HG03280 (cell line): ENCODE data around the gene VWA5A.

ENCODE experiments used
- ATAC-seq: cut with Tn5 transposase; IDR thresholded peaks from one replicate; pipeline ENCODE4 v1.9.1; 2021; ENCODE audit warnings: mild to moderate bottlenecking, moderate library complexity; ENCODE audit not compliant: unreplicated experiment

Gene VWA5A, protein sequence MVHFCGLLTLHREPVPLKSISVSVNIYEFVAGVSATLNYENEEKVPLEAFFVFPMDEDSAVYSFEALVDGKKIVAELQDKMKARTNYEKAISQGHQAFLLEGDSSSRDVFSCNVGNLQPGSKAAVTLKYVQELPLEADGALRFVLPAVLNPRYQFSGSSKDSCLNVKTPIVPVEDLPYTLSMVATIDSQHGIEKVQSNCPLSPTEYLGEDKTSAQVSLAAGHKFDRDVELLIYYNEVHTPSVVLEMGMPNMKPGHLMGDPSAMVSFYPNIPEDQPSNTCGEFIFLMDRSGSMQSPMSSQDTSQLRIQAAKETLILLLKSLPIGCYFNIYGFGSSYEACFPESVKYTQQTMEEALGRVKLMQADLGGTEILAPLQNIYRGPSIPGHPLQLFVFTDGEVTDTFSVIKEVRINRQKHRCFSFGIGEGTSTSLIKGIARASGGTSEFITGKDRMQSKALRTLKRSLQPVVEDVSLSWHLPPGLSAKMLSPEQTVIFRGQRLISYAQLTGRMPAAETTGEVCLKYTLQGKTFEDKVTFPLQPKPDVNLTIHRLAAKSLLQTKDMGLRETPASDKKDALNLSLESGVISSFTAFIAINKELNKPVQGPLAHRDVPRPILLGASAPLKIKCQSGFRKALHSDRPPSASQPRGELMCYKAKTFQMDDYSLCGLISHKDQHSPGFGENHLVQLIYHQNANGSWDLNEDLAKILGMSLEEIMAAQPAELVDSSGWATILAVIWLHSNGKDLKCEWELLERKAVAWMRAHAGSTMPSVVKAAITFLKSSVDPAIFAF

DNA sequence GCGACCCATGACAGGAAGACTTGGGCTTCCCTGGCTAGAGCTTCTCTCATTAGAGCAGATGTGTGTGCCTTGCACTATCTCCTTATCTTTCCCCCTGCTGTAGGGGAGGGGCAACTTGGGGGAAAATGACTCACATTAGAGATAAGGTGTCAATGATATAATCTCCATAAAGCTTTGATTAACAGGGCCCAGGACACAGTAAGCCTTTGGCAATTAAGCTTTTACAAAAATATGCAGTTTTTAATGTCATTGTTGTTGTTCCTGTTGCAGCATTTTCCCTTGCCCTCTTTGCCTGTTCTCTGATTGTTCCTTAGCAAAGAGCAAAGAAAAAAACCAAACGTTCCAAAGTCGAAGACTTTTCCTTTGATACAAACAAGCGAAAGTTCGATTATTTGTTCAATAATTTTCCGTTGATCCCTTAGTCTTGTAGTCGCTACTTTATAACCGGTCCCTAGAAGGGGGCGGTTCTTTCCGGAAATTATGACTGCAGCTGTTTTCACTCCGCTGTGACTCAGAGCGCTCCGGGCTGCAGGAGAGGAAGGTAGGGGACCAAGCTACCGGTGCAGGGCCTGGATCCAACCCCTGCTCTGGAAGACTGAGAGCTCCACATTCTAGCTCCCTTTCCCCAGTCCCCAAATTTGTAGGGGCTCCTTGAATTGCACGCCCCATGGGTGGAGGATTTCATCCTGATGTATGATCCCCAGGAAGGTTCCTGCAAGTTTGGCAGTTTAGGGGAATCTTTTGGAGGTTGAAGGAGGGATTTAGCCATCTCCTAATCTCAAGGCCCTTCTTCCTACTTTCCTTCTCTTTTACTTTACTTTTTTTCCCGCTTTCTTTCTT is at the start of gene VWA5A:
Gene VWA5A, plus strand, starts transcription at position 509 of the 840 bp plus-strand sequence. CDS start 2,062 bp downstream, outside the sequence.
- peak; percentile 99 for ATAC-seq

DNA sequence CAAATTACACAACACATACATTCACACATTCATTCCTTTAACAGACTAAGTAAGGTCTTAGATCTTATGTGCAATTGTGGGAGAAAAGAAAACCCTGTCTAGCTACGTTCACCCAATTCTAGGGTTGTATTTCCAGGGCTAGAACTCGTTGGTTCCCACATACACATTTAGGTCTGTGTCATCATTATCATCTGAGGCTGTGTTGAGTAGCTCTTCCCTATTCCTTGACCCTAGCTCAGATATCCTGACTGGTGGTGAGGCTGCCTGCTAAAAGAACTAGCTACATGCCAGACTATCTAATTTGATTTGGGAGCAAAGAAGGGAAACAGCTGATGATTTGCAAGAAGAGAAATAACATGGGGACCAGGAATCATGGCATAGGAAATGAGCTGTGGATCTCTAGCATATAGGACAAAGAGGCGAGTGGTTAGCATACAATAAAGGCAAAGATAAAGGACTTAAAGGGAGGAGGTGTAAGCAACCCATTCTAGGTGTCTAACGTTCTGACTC is 46.6 kb upstream of the VWA5A start:
- ATAC-seq: no peak

DNA sequence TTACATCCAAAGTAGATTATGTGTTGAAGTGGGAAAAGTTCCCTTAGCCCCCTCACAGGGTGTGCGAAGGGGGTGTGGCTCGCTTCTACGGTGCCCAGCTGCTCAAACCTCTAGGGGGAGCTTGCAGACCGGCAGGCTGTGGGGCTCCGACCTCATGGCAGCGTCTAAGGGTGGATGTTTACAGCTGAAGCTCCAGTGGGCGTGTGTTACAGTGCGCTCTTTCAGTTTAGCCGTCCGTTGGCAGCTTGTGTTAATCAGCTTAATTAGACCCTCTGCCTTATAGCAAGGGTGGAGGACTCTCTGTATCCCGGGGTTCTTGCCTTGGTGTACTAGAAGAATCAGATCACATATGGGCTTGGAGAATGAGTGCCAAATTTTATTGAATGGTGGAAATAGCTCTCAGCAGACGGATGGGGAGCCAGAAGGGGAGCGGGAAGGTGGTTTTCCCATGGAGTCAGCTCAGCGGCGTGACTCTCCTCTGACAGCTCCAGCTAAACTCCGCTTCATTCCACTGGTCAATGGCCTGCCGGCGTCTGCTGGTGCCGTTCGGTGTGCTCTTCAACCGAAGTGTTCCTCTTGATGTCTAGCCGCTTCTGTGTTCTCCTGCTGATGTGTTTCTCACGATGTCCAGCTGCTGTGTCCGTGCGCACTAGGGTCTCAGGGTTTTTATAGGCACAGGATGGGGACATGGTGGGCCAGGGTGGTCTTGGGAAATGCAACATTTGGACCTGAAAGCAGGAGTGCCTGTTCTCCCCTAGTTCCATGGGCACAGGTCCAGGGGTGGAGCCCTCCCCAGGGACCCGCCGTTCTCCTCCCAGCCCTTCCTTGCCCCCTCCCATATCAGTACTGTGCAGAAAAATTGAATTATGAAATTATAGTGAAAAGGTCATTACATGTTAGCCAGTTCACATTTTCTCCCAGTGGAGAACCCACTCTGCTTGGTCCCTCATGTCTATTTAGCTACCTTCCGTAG is 45.5 kb upstream of the VWA5A start:
- peak; percentile 66 for ATAC-seq

DNA sequence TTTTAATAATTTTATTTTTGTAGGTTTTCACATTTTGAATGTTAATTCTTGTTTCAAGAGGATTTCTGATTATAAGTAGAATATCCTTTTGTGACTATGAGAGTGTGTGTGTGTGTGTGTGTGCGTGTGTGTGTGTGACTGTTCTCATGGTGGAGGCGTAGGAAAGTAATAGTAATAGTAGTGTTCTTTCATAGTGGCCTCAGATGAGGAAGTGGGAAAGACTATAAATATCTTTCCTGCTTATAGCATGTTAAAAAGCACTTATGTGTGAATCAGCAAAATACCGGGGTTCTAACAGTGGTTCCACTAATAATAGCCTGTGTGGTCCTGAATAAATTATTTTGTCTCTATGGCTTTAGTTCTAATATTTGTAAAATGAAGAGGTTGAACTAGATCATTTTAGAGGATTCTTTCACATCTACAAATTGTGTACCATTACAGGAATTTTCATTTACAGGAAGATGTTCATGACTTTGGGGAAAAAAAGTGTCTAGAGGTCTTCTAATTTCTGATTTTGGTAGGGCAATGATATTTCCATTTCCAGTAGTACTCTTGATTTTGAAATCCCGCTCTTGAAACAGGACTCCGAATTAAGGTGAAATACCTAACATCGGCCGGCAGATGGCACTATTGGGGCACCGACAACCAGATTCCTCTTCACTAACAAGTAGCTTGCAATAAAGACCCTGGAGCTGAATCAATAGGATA is 44.2 kb upstream of the VWA5A start:
- peak; percentile 78 for ATAC-seq

DNA sequence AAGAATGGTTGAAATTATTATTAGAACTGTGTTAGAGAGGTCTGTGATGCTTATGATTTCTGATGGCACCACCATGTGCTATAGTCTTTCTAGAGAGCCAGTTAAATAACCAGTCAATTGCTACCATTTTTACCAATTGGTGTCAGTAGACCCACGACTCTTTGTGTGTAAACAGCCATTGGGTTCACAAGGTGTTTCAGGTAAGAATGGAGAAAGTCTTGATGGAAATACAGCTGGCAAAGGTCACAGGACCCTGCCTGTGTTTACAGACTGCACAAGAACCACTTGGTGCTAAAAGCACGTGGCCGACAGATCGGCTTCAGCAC is 43.7 kb upstream of the VWA5A start:
- no peak for ATAC-seq

DNA sequence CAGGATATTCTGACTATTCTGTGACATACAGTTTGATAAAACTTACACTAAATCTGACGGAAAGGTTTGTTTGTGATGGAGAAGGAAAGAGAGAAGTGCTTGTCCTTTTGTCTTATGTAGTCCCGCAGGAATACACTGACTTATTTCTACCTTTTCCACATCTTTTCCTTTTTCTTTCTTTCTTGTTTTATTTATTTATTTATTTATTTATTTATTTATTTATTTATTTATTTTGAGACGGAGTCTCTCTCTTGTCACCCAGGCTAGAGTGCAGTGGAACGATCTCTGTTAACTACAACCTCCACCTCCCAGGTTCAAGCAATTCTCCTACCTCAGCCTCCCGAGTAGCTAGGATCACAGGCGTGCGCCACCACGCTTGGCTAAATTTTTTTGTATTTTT is 43.1 kb upstream of the VWA5A start:
- no peak for ATAC-seq

DNA sequence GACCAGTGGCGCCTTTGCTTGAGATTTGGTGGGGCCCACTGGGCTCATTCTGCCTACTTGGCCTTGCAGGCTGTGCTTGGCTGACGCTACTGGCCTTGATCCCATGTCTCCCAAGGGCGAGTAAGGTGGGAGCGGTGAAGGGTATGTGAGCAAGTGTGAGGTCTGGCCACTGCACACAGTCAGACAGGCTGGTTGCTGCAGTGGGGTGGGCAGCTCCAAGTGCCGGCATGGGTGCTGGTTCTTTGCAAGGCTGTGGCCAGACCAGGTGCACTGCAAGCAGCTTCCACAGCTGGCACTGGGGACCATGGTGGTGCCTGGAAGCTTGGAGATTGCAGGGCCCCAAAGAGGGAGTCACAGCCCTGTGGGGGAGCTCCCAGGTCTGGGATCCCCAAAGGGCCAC is 40.7 kb upstream of the VWA5A start:
- ATAC-seq: no peak

DNA sequence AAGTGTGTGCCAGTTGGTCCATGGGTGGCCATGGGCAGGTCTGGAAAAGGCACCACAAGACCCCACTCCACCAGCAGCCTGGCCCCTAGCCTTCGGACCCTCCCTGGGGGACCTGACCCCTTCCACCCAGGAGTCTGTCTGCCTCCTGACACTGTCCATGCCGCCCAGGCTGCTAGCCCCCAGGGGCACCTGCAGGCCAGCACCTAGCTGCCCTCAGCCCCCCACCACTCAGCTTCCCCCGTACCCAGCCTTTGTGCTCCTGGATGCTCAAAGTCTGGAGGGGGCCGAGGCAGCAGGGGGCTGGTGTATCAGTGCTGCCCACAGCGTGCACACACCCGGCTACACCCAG is 39.8 kb upstream of the VWA5A start:
- no peak for ATAC-seq

DNA sequence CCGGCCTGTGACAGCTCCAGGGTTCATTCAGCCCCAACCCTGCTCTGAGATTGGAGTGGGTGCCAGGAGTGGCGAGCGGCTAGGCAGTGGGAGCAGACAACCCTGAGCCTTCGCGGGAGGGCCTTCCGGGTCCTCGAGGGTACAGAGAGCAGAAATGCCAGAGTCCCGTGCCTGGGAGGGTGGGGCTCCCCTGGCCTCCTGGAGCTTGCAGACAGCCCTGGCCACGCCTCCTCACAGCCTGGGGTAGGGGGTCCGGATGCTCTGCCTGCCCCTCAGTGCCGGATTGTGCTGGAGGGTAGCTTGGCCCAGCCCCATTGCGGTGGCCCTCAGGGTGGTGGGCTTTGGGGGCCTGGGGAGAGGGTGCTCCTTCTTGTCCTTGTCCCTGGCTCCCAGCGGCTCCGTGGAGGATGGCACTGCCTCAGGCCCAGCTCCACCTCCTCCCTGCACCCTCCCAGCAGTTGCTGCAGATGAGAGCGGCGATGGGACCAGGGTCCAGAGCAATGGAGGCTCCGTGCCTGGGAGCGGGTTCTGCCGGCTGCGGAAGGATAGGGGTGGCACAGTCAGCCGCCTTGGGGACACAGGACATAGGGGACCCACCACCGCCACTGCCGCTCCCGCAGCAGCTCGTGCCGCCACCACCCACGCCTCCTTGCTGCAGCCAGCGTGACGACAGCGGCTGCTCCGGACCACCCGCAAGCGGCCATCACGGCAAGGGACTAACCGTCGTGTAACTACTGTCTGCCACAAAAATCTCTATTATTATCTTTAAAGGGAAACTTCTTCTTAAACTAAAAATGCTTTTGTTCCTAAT is 39.2 kb upstream of the VWA5A start:
- peak; percentile 56 for ATAC-seq

DNA sequence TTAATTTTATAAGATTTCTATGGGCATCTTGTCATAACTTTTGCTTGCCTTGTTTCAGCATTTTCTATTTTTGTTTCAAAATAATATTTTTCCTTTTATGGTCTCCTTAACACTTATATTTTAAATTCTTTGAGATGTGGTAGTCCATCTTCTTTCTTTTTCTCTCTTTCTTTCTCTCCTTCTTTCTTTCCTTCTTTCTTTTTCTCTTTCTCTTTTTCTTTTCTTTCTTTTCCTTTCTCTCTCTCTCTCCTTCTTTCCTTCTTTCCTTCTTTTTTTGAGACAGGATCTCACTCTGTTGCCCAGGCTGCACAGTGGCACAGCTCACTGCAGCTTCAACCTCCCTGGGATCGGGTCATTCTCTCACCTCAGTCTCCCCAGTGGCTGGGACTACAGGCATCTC is 38.0 kb upstream of the VWA5A start:
- ATAC-seq: no peak

DNA sequence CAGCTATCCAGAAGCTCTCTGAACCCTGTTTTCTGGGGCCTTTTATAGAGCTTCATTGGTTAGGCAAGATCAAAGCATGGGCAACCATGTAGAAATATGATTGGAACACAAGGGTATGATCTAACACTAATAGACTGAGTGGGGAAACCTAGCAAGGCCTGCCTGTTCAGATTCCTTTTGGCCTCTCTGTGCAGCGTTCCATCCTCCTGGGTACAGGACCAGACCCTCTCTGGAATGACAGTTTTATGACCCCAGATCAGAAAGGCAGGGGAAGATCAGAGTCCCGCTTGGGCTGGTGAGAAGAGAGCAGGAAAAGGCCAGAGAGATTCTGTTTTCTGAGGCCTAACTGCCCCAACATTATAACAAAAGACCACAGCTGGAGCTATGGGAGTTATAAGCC is 36.7 kb upstream of the VWA5A start:
- ATAC-seq: no peak

DNA sequence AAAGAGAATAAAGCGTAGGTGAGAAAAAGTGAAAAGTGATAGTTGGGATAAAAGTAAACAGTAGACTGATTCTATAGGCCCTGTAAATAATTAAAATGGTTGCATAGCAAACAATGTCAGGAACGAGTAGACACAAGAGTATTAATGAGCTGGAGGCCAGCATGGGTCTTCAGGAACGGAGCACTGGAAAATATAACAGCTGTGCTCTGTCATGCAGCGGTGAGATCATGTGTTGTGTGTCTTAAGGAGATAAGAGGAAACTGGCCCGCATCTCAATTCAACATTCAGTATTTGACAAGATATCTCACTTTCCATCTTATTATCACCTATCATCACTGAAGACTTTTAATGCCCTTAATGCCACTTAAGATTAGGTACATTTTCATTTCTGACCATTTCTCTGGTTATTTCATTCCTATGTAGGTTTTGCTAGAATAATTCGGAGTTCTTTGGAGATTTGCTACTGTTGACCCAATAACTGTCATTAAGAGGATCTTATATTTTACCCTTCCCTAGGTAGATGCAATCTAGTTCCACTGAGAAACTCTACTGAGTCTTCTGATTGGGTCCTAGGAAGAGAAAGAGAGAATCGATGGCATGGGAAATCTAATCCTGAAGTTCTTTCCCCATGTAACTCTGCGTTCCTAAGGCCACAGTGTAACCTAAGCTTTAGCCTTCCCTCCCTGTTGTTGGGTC is 35.5 kb upstream of the VWA5A start:
- no peak for ATAC-seq

DNA sequence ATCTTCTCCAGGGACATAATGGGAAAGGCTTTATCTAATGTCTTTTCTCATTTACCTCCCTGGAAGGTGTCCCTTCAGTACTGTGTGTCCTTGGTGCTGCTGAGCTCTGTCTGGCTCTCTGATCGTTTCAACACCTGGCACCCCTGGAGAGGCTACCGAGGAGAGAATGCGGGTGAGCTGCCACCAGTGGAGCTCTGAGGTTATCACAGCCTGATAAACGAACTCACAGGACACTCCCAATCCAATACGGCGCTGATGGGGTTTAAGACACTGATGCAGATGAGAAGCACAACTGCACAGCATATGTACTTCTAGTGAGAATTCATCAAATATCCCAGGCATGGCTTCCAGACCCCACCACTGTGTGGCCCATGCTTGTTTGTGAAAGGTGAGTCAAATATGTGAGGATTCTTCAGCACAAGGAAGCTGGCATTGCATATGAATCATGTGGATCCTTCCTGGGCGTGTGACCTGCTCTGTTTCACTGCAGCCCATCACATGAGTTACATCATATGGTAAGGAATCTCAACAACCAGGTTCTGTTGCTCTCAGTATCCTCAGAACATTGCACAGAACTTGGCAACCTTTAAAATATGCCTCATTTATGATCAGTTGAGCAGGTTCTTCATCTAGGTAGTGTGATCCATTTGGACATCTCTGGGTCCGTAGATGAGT is 34.8 kb upstream of the VWA5A start:
- ATAC-seq: no peak

DNA sequence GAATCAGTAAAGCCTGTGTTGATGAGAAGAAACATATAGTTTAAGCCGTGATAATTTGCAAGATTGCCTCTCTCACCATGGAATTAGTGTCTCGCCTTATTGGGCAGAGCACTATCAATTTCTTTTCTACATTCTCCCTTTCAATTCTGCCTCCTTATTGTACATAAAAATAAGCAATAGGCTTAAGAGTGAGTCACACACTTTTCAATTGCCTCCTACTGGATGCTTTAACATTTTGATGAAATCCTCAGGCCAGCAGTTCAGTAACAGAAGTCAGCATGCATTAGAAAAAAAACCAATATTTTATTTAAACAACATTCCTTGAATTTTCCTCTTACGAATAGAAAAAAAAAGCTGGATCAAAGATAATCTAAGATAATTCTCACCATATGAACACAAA is 33.8 kb upstream of the VWA5A start:
- no peak for ATAC-seq

DNA sequence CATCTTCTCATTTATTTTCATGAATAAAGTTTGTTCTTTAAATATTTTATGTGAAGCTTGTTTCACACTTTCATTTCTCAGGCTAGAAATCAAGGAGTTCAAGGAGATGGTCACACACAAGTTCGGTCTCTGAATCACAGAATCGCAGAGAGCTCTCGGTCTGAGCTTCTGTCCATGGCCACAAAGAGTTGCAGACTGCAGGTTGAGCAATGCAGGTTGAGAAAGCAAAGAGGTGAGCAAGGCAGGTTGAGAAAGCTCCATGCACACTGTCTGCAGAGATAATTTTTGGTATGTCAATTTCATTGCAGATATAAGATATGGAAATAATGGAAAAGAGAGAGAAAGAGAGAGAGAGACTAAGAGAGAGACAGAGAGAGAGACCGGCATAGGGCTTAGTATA is 32.9 kb upstream of the VWA5A start:
- ATAC-seq: no peak

DNA sequence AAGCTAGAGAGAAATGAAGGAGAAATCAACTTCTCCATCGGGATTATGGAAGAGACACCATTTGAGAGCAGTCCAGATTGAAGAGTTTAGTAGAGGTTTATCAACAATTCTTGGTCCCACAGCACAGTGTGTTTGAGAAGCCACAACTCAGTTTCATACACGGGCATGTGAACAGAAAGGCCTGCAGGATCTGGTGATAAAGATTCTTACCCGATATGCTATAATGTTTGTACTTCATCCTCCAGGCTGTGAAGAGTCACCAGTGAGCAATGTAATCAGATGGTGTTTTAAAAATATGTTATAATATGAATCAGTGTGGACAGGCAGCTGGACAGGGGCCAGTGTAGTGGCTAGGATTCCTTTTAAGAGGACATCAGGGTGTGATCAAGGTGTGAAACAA is 29.7 kb upstream of the VWA5A start:
- no peak for ATAC-seq

DNA sequence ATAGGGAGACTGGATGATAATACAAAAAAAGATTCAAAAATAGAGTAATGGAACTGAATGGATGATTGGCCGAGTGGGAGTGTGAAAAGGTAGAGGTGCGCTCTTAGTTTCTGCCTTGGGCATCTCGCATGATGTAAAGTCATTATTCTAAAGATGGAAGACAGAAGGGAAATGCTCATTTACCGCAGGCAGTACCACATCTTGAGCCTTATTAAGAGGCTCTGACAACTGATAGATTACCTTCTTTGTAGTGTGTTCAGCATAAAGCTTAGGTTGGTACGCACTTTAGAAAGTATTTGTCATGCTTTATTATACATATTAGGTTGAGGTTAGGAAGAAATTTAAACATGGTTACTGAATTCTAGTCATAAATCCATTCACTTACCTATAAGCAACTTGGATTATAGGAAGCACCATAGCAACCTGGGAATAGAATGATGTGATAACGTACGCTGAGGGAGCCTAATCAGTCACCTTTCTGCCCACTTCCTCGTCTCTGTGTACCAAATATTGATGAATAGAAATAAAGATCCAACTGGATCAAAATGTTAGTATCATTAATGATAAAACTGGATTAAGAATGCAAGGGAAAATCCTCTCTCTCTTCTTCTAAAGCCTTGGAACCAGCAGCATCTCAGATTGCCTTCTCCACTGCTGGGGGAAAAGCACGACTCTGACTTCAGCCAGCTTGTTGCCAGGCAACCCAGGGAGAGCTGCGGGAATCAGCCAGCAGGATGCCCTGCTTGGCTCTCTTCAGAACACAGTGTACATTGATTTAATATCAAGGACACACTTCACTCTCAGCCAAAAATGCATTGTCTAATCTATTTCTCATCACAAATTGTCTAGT is 29.0 kb upstream of the VWA5A start:
- ATAC-seq: no peak
